Mammary epithelial cell (primary cell): Measurements from ENCODE around the gene IGSF21.

Experiments
- EZH2 ChIP-seq: IDR thresholded peaks from 2 replicates; pipeline ENCODE4 v1.6.1; 2012; ENCODE audit warnings: low read length, inconsistent platforms, borderline replicate concordance
- TF ChIP-seq, protein P1 (sequence below), 2 donors: IDR thresholded peaks in 1 of 2; conservative IDR thresholded peaks in 1 of 2; 2 replicates each; pipeline ENCODE4 v1.5.1; 2011 to 2012; ENCODE audit warnings: inconsistent platforms in 2 of 2, low read length in 2 of 2, mild to moderate bottlenecking in 2 of 2, control low read depth in 1 of 2, low read depth in 1 of 2; ENCODE audit not compliant: insufficient read depth in 1 of 2; ENCODE audit errors: extremely low read depth in 1 of 2

DNA sequence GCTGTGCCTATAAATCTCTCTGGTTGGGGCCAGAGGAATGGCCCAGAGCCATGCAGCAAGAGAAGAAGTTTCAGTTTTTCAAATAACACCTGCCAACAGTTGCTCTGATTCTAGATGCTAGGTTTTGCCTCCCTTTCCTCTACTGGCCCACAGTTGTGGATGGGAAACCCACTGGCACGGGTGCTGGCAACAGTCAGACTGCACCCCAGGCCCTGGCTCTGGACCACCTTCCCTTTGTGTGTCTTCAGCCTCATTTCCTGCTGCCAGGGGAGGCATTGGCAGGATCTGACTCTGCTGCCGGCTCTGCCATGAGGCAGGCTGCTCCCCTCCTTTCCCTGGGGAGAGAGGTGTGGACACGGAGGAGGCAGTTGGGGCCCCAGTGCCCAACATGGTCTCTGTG, 142.0 kb downstream of the IGSF21 start:
- TF ChIP-seq, protein P1, sequence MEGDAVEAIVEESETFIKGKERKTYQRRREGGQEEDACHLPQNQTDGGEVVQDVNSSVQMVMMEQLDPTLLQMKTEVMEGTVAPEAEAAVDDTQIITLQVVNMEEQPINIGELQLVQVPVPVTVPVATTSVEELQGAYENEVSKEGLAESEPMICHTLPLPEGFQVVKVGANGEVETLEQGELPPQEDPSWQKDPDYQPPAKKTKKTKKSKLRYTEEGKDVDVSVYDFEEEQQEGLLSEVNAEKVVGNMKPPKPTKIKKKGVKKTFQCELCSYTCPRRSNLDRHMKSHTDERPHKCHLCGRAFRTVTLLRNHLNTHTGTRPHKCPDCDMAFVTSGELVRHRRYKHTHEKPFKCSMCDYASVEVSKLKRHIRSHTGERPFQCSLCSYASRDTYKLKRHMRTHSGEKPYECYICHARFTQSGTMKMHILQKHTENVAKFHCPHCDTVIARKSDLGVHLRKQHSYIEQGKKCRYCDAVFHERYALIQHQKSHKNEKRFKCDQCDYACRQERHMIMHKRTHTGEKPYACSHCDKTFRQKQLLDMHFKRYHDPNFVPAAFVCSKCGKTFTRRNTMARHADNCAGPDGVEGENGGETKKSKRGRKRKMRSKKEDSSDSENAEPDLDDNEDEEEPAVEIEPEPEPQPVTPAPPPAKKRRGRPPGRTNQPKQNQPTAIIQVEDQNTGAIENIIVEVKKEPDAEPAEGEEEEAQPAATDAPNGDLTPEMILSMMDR (conservative IDR thresholded peaks at IDR 0.05 in 1 of 2, IDR thresholded peaks at IDR 0.05 in 1 of 2; ENCODE audit: extremely low read depth in 1 of 2, insufficient read depth in 1 of 2, low read depth in 1 of 2, low read length in 2 of 2) = no peak
- TF ChIP-seq EZH2 = no peak
